HG03196 (cell line): ENCODE results near the gene LBX1.
"Not testable (repeated sequence)": the region's sequence is repeated elsewhere in the genome, so short reads cannot be mapped to it uniquely, and the experiment has no call there.

Experiments
- ATAC-seq: cut with Tn5 transposase; IDR thresholded peaks from one replicate; pipeline ENCODE4 v1.9.1; 2021; ENCODE audit not compliant: unreplicated experiment

The LBX1 gene

GRCh38 chr10:101214446-101215396 lies 14.5 kb downstream of the LBX1 start:
- no peak for ATAC-seq

GRCh38 chr10:101208543-101208942 lies 20.7 kb downstream of the LBX1 start:
- ATAC-seq = no peak

- ATAC-seq = no peak
These were observed 22.2 kb downstream of the LBX1 start for GRCh38 chr10:101207026-101207425.

GRCh38 chr10:101202667-101203066 lies 26.6 kb downstream of the LBX1 start:
- ATAC-seq = not testable (repeated sequence)

GRCh38 chr10:101198326-101198977 lies 30.8 kb downstream of the LBX1 start:
- ATAC-seq = not testable (repeated sequence)

- ATAC-seq = no peak
These were observed 33.3 kb downstream of the LBX1 start for GRCh38 chr10:101195921-101196320.

- ATAC-seq = no peak
These were observed 39.5 kb downstream of the LBX1 start for GRCh38 chr10:101189461-101190401.

- no peak for ATAC-seq
These were observed 40.3 kb downstream of the LBX1 start for GRCh38 chr10:101188942-101189341.

GRCh38 chr10:101183458-101184183 lies 45.6 kb downstream of the LBX1 start:
- ATAC-seq = no peak

GRCh38 chr10:101182936-101183335 lies 46.3 kb downstream of the LBX1 start:
- ATAC-seq = no peak
